Upper lobe of left lung (tissue), 6 donors: ENCODE results near the gene DHRS7C. TPM values are rescaled to one million over a fixed set of nuclear protein-coding genes. Genes with fewer than 3 reads are reported as not detected.

Experiments
- ATAC-seq, 2 donors: fragments of 200-7000 bp; cut with Tn5 transposase; one replicate each; pipeline ENCODE4 v1.9.1; 2022; ENCODE audit warnings: mild to moderate bottlenecking in 2 of 2, moderate library complexity in 2 of 2; ENCODE audit not compliant: low FRiP score in 2 of 2
- DNase-seq, 2 donors: peaks; one replicate each; pipeline ENCODE4 v3.0.0-alpha.2; 2019 to 2020
- H3K27ac ChIP-seq, 4 donors: fragments of 200-600 bp; sonication (generic); one replicate each; pipeline ENCODE4 v1.5.1; 2016 to 2019
- H3K27me3 ChIP-seq, 4 donors: fragments of 200-600 bp; sonication (generic); one replicate each; pipeline ENCODE4 v1.5.1; 2017 to 2019
- H3K36me3 ChIP-seq, 4 donors: fragments of 200-600 bp; sonication (generic); one replicate each; pipeline ENCODE4 v1.5.1; 2016 to 2019
- H3K4me1 ChIP-seq, 4 donors: fragments of 200-600 bp; sonication (generic); one replicate each; pipeline ENCODE4 v1.5.1; 2018 to 2019
- H3K4me3 ChIP-seq, 4 donors: fragments of 200-600 bp; sonication (generic); one replicate each; pipeline ENCODE4 v1.5.1; 2017 to 2019; ENCODE audit warnings: mild to moderate bottlenecking in 2 of 4, moderate library complexity in 1 of 4
- H3K9me3 ChIP-seq, 4 donors: fragments of 200-600 bp; sonication (generic); one replicate each; pipeline ENCODE4 v1.5.1; 2018 to 2019
- CTCF ChIP-seq, 6 experiments: fragments of 450-650 bp in 4 of 6; fragments of 200-600 bp in 2 of 6; sonication (generic) in 2 of 6; IDR thresholded peaks; one replicate each; pipeline ENCODE4 v1.5.1; 2016 to 2019; ENCODE audit warnings: antibody characterized with exemption in 6 of 6
- EP300 ChIP-seq, 4 donors: sonication (generic); formaldehyde crosslinking; IDR thresholded peaks; one replicate each; pipeline ENCODE4 v1.5.1; 2017; ENCODE audit warnings: antibody characterized with exemption in 4 of 4, control low read depth in 2 of 4
- POLR2A ChIP-seq, 4 donors: fragments of 450-650 bp; IDR thresholded peaks; one replicate each; pipeline ENCODE4 v1.5.1; 2016 to 2017; ENCODE audit warnings: antibody characterized with exemption in 4 of 4, mild to moderate bottlenecking in 2 of 4
- POLR2AphosphoS5 ChIP-seq, 2 donors: sonication (generic); formaldehyde crosslinking; IDR thresholded peaks; one replicate each; pipeline ENCODE4 v1.5.1; 2017; ENCODE audit warnings: antibody characterized with exemption in 2 of 2
- WGBS, 2 donors: methylation state at CpG; one replicate each; pipeline ENCODE4 v1.1.5; 2017 to 2018; 5-methylcytosine and 5-hydroxymethylcytosine counted together
- total RNA-seq, 6 donors: library from RNA; depleted of rRNA in 4 of 6; stranded (reverse); fragments of >200 nt in 4 of 6; gene quantifications; one replicate each; pipeline versions ENCODE4 v1.1.0 to v1.2.1, GENCODE V29; 2016 to 2021
- donor health status: DM: no; HTN: no; CAD: no; lungs with moderate emphysema.
- donor health status: DM: no; HTN: yes; CAD: no; lungs with severe emphysema.

Gene DHRS7C
- total RNA-seq, 6 donors from 2014 or later: not detected

GRCh38 chr17:9802294-9802693 is 10.9 kb upstream of the DHRS7C start:
- WGBS, 2 donors: 68 to 80% methylated on average over 11 to 13 of the region's 13 CpGs
- Histone ChIP-seq H3K4me3 (no peak overlapping the region), H3K36me3 (no peaks in the 10 kb centered on the region), H3K27ac (no peak overlapping the region), H3K9me3 (peaks cover 0 to 9% (median 3%) of the 10 kb centered on the region in 4 donors), H3K27me3 (no peaks in the 10 kb centered on the region), H3K4me1 (no peaks in the 10 kb centered on the region)
- TF ChIP-seq POLR2A (IDR thresholded peaks at IDR 0.05) (no peak), CTCF (IDR thresholded peaks at IDR 0.05) (no peak), EP300 (IDR thresholded peaks at IDR 0.05) (no peak), POLR2AphosphoS5 (IDR thresholded peaks at IDR 0.05) (no peak)
- no peak for ATAC-seq
- no peak for DNase-seq

DNA sequence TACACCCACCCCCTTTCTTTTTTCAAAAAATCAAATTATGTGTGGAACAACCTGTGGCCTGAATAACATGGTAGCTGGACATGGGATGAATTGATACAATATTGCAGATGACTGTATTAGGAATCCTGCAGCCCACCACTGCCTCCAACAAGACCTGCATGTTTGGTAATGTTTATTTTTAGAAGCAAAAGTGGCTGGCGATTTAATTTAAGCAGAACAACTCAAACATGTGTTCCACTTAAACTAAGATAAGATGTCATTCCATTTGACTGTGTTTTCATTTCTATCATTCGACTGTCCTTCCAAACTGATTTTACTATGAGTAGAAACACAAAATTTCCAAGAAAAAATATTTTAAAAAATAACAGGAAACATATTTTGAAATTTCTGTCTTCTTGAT is 10.1 kb upstream of the DHRS7C start:
- H3K36me3 ChIP-seq: no peaks in the 10 kb centered on the region
- DNase-seq (no peak), ATAC-seq (no peak)
- TF ChIP-seq POLR2A (IDR thresholded peaks at IDR 0.05) (no peak), EP300 (IDR thresholded peaks at IDR 0.05) (no peak), POLR2AphosphoS5 (IDR thresholded peaks at IDR 0.05) (no peak), CTCF (IDR thresholded peaks at IDR 0.05) (no peak)
- no peaks in the 10 kb centered on the region for H3K27me3 ChIP-seq
- H3K9me3 ChIP-seq: peaks cover 0 to 9% (median 3%) of the 10 kb centered on the region in 4 donors
- WGBS, 2 donors: 46 to 57% methylated on average over 2 of the region's 2 CpGs
- no peaks in the 10 kb centered on the region for H3K4me1 ChIP-seq
- no peak overlapping the region for H3K27ac ChIP-seq
- no peak overlapping the region for H3K4me3 ChIP-seq

DNA sequence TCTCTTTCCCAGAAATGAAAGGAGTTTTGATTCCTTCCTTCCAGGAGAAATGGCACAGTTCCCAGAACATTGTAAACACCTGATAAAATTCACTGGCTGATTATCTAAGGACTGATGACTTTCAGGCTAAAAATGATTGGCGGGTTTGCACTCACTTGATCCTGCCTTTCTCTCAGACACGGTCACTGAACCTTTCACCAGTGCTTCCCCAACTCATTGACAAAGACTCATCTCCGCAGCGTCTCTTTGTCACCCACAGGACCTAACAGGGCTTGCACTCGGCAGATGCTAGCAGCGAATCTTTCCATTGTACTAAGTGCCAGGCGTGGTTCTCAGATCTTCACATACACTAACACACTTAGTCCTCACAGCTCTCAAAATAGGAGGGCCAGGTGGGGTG is 7.3 kb upstream of the DHRS7C start:
- DNase-seq: no peak
- WGBS, 2 donors: 78 to 83% methylated on average over 7 of the region's 7 CpGs
- Histone ChIP-seq H3K27ac (no peak overlapping the region), H3K36me3 (no peaks in the 10 kb centered on the region), H3K4me3 (no peak overlapping the region), H3K4me1 (no peaks in the 10 kb centered on the region), H3K27me3 (no peaks in the 10 kb centered on the region), H3K9me3 (no peaks in the 10 kb centered on the region)
- TF ChIP-seq POLR2A (IDR thresholded peaks at IDR 0.05) (no peak), EP300 (IDR thresholded peaks at IDR 0.05) (no peak), CTCF (IDR thresholded peaks at IDR 0.05) (no peak), POLR2AphosphoS5 (IDR thresholded peaks at IDR 0.05) (no peak)
- ATAC-seq: no peak

- ATAC-seq: no peak
- 74 to 75% methylated on average over 3 of the region's 3 CpGs for WGBS, 2 donors
Measured at GRCh38 chr17:9798008-9798407, 6.6 kb upstream of the DHRS7C start.

More at GRCh38 chr17:9798008-9798407, 6.6 kb upstream of the DHRS7C start:
- DNase-seq: no peak
- no peak overlapping the region for H3K27ac ChIP-seq
- TF ChIP-seq CTCF (IDR thresholded peaks at IDR 0.05): no peak
- no peak for TF ChIP-seq POLR2A (IDR thresholded peaks at IDR 0.05)
- no peak for TF ChIP-seq POLR2AphosphoS5 (IDR thresholded peaks at IDR 0.05)
- TF ChIP-seq EP300 (IDR thresholded peaks at IDR 0.05): no peak
- no peak overlapping the region for H3K4me3 ChIP-seq
- H3K9me3 ChIP-seq: no peaks in the 10 kb centered on the region
- H3K4me1 ChIP-seq: no peaks in the 10 kb centered on the region
- H3K27me3 ChIP-seq: no peaks in the 10 kb centered on the region
- no peaks in the 10 kb centered on the region for H3K36me3 ChIP-seq
